Measurements from ENCODE around the gene PLA2G2D. TPM values are rescaled to one million over a fixed set of nuclear protein-coding genes. Genes with fewer than 3 reads are reported as not detected.

PLA2G2D gene
- not detected in 2 replicates for total RNA-seq

DNA sequence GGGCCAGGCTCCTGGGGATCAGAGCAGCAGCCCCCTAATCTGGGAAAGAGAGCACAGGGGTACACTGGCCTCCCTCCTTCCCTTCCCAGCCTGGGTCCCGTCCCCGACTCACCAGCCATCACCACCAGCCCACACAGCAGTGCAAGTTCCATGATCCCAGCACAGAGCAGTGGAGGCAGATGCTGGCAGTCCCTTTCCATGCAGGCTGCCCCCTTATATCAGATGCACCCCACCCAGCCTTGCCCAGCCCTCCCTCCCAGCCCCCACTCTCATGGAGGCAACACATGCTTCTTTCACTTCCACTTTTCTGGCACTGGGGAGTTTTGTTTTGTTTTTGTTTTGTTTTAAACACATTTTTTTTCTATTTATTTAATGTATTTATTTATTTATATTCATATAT lies at the start of gene PLA2G2D:
TSS of gene PLA2G2D (minus strand) at position 190 of the 400 bp plus-strand sequence. CDS start at position 152, 38 bp downstream.
- TF ChIP-seq, protein P1, sequence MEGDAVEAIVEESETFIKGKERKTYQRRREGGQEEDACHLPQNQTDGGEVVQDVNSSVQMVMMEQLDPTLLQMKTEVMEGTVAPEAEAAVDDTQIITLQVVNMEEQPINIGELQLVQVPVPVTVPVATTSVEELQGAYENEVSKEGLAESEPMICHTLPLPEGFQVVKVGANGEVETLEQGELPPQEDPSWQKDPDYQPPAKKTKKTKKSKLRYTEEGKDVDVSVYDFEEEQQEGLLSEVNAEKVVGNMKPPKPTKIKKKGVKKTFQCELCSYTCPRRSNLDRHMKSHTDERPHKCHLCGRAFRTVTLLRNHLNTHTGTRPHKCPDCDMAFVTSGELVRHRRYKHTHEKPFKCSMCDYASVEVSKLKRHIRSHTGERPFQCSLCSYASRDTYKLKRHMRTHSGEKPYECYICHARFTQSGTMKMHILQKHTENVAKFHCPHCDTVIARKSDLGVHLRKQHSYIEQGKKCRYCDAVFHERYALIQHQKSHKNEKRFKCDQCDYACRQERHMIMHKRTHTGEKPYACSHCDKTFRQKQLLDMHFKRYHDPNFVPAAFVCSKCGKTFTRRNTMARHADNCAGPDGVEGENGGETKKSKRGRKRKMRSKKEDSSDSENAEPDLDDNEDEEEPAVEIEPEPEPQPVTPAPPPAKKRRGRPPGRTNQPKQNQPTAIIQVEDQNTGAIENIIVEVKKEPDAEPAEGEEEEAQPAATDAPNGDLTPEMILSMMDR (IDR thresholded peaks at IDR 0.05; ENCODE audit: extremely low read depth, low read depth, low read length) = no peak
- H3K4me2 ChIP-seq (ENCODE audit: insufficient read depth, low read length) = no peak within 1 kb of the TSS
- H3K4me3 ChIP-seq (ENCODE audit: insufficient read depth, low read length) = no peak within 1 kb of the TSS
- H3K27ac ChIP-seq (ENCODE audit: low read depth, low read length) = no peak within 1 kb of the TSS
- H3K4me1 ChIP-seq (ENCODE audit: insufficient read depth, low read length) = peaks cover 2% of the 10 kb centered on the region
- H3K79me2 ChIP-seq (ENCODE audit: insufficient read depth, low read length) = no peaks in the 10 kb centered on the region
- no peaks in the 10 kb centered on the region for H3K9me3 ChIP-seq (ENCODE audit: low read depth, low read length)
- H3K27me3 ChIP-seq (ENCODE audit: insufficient read depth, low read length) = peaks cover 20% of the 10 kb centered on the region
- DNase-seq (ENCODE audit: insufficient read length, low spot score, missing footprints) = peak; percentile 29
- H4K20me1 ChIP-seq (ENCODE audit: insufficient read depth, low read length) = no peaks in the 10 kb centered on the region
- no peaks in the 10 kb centered on the region for H3K36me3 ChIP-seq (ENCODE audit: insufficient read depth, low read length)
- no peak within 1 kb of the TSS for H2AFZ ChIP-seq (ENCODE audit: low read length)

- no peak overlapping the region for H2AFZ ChIP-seq (ENCODE audit: low read length)
- no peak overlapping the region for H3K4me3 ChIP-seq (ENCODE audit: insufficient read depth, low read length)
- H3K27ac ChIP-seq (ENCODE audit: low read depth, low read length) = no peak overlapping the region
- H3K9me3 ChIP-seq (ENCODE audit: low read depth, low read length) = no peaks in the 10 kb centered on the region
- H3K4me2 ChIP-seq (ENCODE audit: insufficient read depth, low read length) = no peak overlapping the region
- no peak for DNase-seq (ENCODE audit: insufficient read length, low spot score, missing footprints)
- peaks cover 6% of the 10 kb centered on the region for H3K27me3 ChIP-seq (ENCODE audit: insufficient read depth, low read length)
- no peaks in the 10 kb centered on the region for H4K20me1 ChIP-seq (ENCODE audit: insufficient read depth, low read length)
- H3K4me1 ChIP-seq (ENCODE audit: insufficient read depth, low read length) = peaks cover 2% of the 10 kb centered on the region
- no peaks in the 10 kb centered on the region for H3K79me2 ChIP-seq (ENCODE audit: insufficient read depth, low read length)
- H3K36me3 ChIP-seq (ENCODE audit: insufficient read depth, low read length) = no peaks in the 10 kb centered on the region
- TF ChIP-seq, protein P1 (IDR thresholded peaks at IDR 0.05; ENCODE audit: extremely low read depth, low read depth, low read length) = no peak
Observed at GRCh38 chr1:20168564-20169491, 49.5 kb upstream of the PLA2G2D start.

DNA sequence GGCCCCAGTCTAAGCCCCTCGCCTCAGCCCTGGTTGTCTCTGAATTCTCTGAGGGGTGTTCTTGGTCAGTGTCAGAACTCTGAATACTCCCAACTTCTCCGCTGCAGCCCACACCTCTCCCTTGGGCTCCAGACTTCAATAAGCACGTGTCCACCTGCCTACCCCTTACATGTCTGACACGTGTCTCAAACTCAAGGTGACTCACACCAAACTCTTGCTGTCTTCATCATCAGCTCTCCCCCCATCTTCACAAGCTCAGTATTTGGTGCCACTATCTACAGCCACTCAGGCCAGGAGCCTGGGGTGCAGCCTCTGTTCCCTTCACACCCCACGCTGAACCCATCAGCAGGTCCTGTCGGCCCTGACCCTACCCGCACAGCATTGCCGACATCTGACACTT lies 47.8 kb upstream of the PLA2G2D start:
- Histone ChIP-seq H3K79me2 (ENCODE audit: insufficient read depth, low read length) (no peaks in the 10 kb centered on the region), H3K36me3 (ENCODE audit: insufficient read depth, low read length) (no peaks in the 10 kb centered on the region), H3K27ac (ENCODE audit: low read depth, low read length) (no peak overlapping the region), H3K27me3 (ENCODE audit: insufficient read depth, low read length) (peaks cover 10% of the 10 kb centered on the region), H3K4me3 (ENCODE audit: insufficient read depth, low read length) (no peak overlapping the region), H4K20me1 (ENCODE audit: insufficient read depth, low read length) (no peaks in the 10 kb centered on the region), H3K4me2 (ENCODE audit: insufficient read depth, low read length) (no peak overlapping the region), H2AFZ (ENCODE audit: low read length) (no peak overlapping the region), H3K9me3 (ENCODE audit: low read depth, low read length) (no peaks in the 10 kb centered on the region), H3K4me1 (ENCODE audit: insufficient read depth, low read length) (peaks cover 2% of the 10 kb centered on the region)
- no peak for DNase-seq (ENCODE audit: insufficient read length, low spot score, missing footprints)
- TF ChIP-seq, protein P1 (IDR thresholded peaks at IDR 0.05; ENCODE audit: extremely low read depth, low read depth, low read length) = no peak

GRCh38 chr1:20166051-20166450 lies 46.7 kb upstream of the PLA2G2D start:
- no peak overlapping the region for H3K27ac ChIP-seq (ENCODE audit: low read depth, low read length)
- H3K4me2 ChIP-seq (ENCODE audit: insufficient read depth, low read length) = no peak overlapping the region
- H3K79me2 ChIP-seq (ENCODE audit: insufficient read depth, low read length) = no peaks in the 10 kb centered on the region
- H3K36me3 ChIP-seq (ENCODE audit: insufficient read depth, low read length) = no peaks in the 10 kb centered on the region
- no peak overlapping the region for H3K4me3 ChIP-seq (ENCODE audit: insufficient read depth, low read length)
- peaks cover 8% of the 10 kb centered on the region for H3K27me3 ChIP-seq (ENCODE audit: insufficient read depth, low read length)
- H2AFZ ChIP-seq (ENCODE audit: low read length) = no peak overlapping the region
- H3K4me1 ChIP-seq (ENCODE audit: insufficient read depth, low read length) = peaks cover 2% of the 10 kb centered on the region
- TF ChIP-seq, protein P1 (IDR thresholded peaks at IDR 0.05; ENCODE audit: extremely low read depth, low read depth, low read length) = no peak
- no peak for DNase-seq (ENCODE audit: insufficient read length, low spot score, missing footprints)
- no peaks in the 10 kb centered on the region for H4K20me1 ChIP-seq (ENCODE audit: insufficient read depth, low read length)
- H3K9me3 ChIP-seq (ENCODE audit: low read depth, low read length) = peaks cover under 1% of the 10 kb centered on the region

All from osteoblast (primary cell).